ENCODE measurements around the gene KCTD15.

KCTD15 gene

GRCh38 chr19:33771384-33772101 lies 25.1 kb upstream of the KCTD15 start:
- no peak for DNase-seq (ENCODE audit: low read depth)

GRCh38 chr19:33772102-33772857 lies 24.4 kb upstream of the KCTD15 start:
- no peak for DNase-seq (ENCODE audit: low read depth)

- no peak for DNase-seq (ENCODE audit: low read depth)
Measured at GRCh38 chr19:33772858-33773180, 23.9 kb upstream of the KCTD15 start.

GRCh38 chr19:33773704-33774624 lies 22.7 kb upstream of the KCTD15 start:
- no peak for DNase-seq (ENCODE audit: low read depth)

- no peak for DNase-seq (ENCODE audit: low read depth)
Measured at GRCh38 chr19:33774751-33775150, 21.9 kb upstream of the KCTD15 start.

GRCh38 chr19:33775731-33776487 lies 20.8 kb upstream of the KCTD15 start:
- DNase-seq (ENCODE audit: low read depth), result no peak

GRCh38 chr19:33777351-33777750 lies 19.3 kb upstream of the KCTD15 start:
- DNase-seq (ENCODE audit: low read depth), result no peak

GRCh38 chr19:33777753-33778088 lies 18.9 kb upstream of the KCTD15 start:
- no peak for DNase-seq (ENCODE audit: low read depth)

- DNase-seq (ENCODE audit: low read depth), result no peak
Measured at GRCh38 chr19:33778089-33778791, 18.4 kb upstream of the KCTD15 start.

- DNase-seq (ENCODE audit: low read depth), result no peak
Measured at GRCh38 chr19:33779849-33780248, 16.8 kb upstream of the KCTD15 start.

- DNase-seq (ENCODE audit: low read depth), result no peak
Measured at GRCh38 chr19:33780251-33780650, 16.4 kb upstream of the KCTD15 start.

GRCh38 chr19:33780746-33781145 lies 15.9 kb upstream of the KCTD15 start:
- DNase-seq (ENCODE audit: low read depth), result no peak

GRCh38 chr19:33781415-33781935 lies 15.2 kb upstream of the KCTD15 start:
- DNase-seq (ENCODE audit: low read depth), result no peak

GRCh38 chr19:33781996-33782395 lies 14.7 kb upstream of the KCTD15 start:
- no peak for DNase-seq (ENCODE audit: low read depth)

- no peak for DNase-seq (ENCODE audit: low read depth)
Measured at GRCh38 chr19:33784432-33784831, 12.2 kb upstream of the KCTD15 start.

- no peak for DNase-seq (ENCODE audit: low read depth)
Measured at GRCh38 chr19:33785795-33786194, 10.9 kb upstream of the KCTD15 start.

GRCh38 chr19:33788676-33789075 lies 8.0 kb upstream of the KCTD15 start:
- DNase-seq (ENCODE audit: low read depth), result no peak

- no peak for DNase-seq (ENCODE audit: low read depth)
Measured at GRCh38 chr19:33789344-33789743, 7.3 kb upstream of the KCTD15 start.

GRCh38 chr19:33794683-33795369 lies 1.8 kb upstream of the KCTD15 start:
- DNase-seq (ENCODE audit: low read depth), result no peak

- no peak for DNase-seq (ENCODE audit: low read depth)
Measured at GRCh38 chr19:33795370-33796163, 1.1 kb upstream of the KCTD15 start.
